Hepatocyte (in vitro differentiated cells): Measurements from ENCODE around the gene ZNF514. TPM values are rescaled to one million over a fixed set of nuclear protein-coding genes. Genes with fewer than 3 reads are reported as not detected.

Experiments used
- DNase-seq: peaks from one replicate; pipeline ENCODE4 v3.0.0-alpha.2; 2016; ENCODE audit warnings: low spot score
- H2AFZ ChIP-seq: fragments of 200-600 bp; sonication (generic); 2 replicates; pipeline ENCODE4 v1.6.0; 2016; ENCODE audit warnings: antibody characterized with exemption, mild to moderate bottlenecking
- H3K27ac ChIP-seq: fragments of 200-600 bp; sonication (generic); 2 replicates; pipeline ENCODE4 v1.5.1; 2016; ENCODE audit warnings: mild to moderate bottlenecking
- H3K27me3 ChIP-seq: fragments of 200-600 bp; sonication (generic); 2 replicates; pipeline ENCODE4 v1.6.1; 2016
- H3K36me3 ChIP-seq: fragments of 200-600 bp; sonication (generic); replicated peaks from 2 replicates; pipeline ENCODE4 v1.5.1; 2016; ENCODE audit warnings: low read depth; ENCODE audit not compliant: insufficient read depth
- H3K4me1 ChIP-seq: fragments of 200-600 bp; sonication (generic); 2 replicates; pipeline ENCODE4 v1.5.1; 2016; ENCODE audit warnings: mild to moderate bottlenecking, moderate library complexity; ENCODE audit not compliant: insufficient read depth
- H3K4me2 ChIP-seq: fragments of 200-600 bp; sonication (generic); 2 replicates; pipeline ENCODE4 v1.6.0; 2016
- H3K4me3 ChIP-seq: fragments of 200-600 bp; sonication (generic); 2 replicates; pipeline ENCODE4 v1.5.1; 2016; ENCODE audit warnings: mild to moderate bottlenecking
- H3K79me2 ChIP-seq: fragments of 200-600 bp; sonication (generic); 2 replicates; pipeline ENCODE4 v1.6.0; 2017; ENCODE audit warnings: mild to moderate bottlenecking
- H3K9me2 ChIP-seq: fragments of 200-600 bp; sonication (generic); replicated peaks from 2 replicates; pipeline ENCODE4 v1.6.0; 2017; ENCODE audit warnings: mild to moderate bottlenecking; ENCODE audit not compliant: insufficient read depth
- H3K9me3 ChIP-seq: fragments of 200-600 bp; sonication (generic); 2 replicates; pipeline ENCODE4 v1.5.1; 2016; ENCODE audit warnings: low read depth, mild to moderate bottlenecking
- H4K20me1 ChIP-seq: fragments of 200-600 bp; sonication (generic); 2 replicates; pipeline ENCODE4 v1.6.0; 2016; ENCODE audit warnings: mild to moderate bottlenecking; ENCODE audit not compliant: insufficient read depth, poor library complexity, severe bottlenecking
- EZH2 ChIP-seq: fragments of 200-600 bp; sonication (generic); IDR thresholded peaks from 2 replicates; pipeline ENCODE4 v1.6.1; 2016; ENCODE audit warnings: antibody characterized with exemption, mild to moderate bottlenecking, borderline replicate concordance
- EZH2phosphoT487 ChIP-seq: fragments of 200-600 bp; sonication (generic); IDR thresholded peaks from one replicate; pipeline ENCODE4 v1.6.1; 2018; ENCODE audit warnings: antibody characterized with exemption, mild to moderate bottlenecking, low read depth, moderate library complexity; ENCODE audit not compliant: unreplicated experiment, severe bottlenecking
- WGBS: methylation state at CpG from one replicate; pipeline ENCODE4 v1.1.6; 2016; ENCODE audit warnings: low lambda C conversion rate; ENCODE audit errors: missing lambda C conversion rate; 5-methylcytosine and 5-hydroxymethylcytosine counted together
- polyA plus RNA-seq: library from polyadenylated mRNA; unstranded; fragments of >200 nt; fragmentation: Nextera tagmentation; extraction: Ambion mirVana; gene quantifications from 2 replicates; pipeline ENCODE4 v1.2.1, GENCODE V29; 2016
- total RNA-seq: library from RNA; depleted of rRNA; stranded (reverse); fragments of >200 nt; gene quantifications from 2 replicates; pipeline ENCODE4 v1.2.3, GENCODE V29; 2014
- TF ChIP-seq, protein P1 (sequence below): fragments of 200-600 bp; sonication (generic); IDR thresholded peaks from 2 replicates; pipeline ENCODE4 v1.5.1; 2016; ENCODE audit warnings: antibody characterized with exemption, mild to moderate bottlenecking; ENCODE audit not compliant: poor library complexity

ZNF514 gene
- total and polyA plus RNA-seq, 2 experiments from 2014 or later = 4.2 to 14.6 TPM

DNA sequence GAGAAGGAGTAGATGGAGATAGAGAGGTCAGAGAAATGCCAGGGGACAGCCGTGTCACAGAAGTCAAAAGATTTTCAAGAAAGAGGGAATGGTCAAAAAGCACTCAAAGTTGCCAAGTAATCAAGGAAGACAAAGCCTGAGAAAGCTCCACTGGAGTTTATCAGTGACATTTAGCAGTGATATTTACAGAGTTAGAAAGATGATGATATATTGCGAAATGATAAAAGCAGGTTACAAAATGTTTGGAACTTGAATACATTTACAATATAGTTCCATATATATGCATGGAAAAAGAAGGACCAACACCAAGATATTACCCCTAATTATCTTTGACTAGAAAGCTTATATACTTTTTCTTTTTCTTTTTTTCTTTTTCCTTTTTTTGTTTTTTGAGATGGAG is 26.3 kb upstream of the ZNF514 start:
- Histone ChIP-seq H3K36me3 (no peaks in the 10 kb centered on the region), H4K20me1 (no peaks in the 10 kb centered on the region), H3K9me3 (no peaks in the 10 kb centered on the region), H2AFZ (no peak overlapping the region), H3K4me2 (no peak overlapping the region), H3K27ac (no peak overlapping the region), H3K9me2 (no peaks in the 10 kb centered on the region), H3K4me3 (no peak overlapping the region), H3K27me3 (no peaks in the 10 kb centered on the region), H3K4me1 (no peaks in the 10 kb centered on the region), H3K79me2 (no peaks in the 10 kb centered on the region)
- DNase-seq = no peak
- 76% methylated on average over 2 of the region's 2 CpGs for WGBS
- TF ChIP-seq, protein P1, sequence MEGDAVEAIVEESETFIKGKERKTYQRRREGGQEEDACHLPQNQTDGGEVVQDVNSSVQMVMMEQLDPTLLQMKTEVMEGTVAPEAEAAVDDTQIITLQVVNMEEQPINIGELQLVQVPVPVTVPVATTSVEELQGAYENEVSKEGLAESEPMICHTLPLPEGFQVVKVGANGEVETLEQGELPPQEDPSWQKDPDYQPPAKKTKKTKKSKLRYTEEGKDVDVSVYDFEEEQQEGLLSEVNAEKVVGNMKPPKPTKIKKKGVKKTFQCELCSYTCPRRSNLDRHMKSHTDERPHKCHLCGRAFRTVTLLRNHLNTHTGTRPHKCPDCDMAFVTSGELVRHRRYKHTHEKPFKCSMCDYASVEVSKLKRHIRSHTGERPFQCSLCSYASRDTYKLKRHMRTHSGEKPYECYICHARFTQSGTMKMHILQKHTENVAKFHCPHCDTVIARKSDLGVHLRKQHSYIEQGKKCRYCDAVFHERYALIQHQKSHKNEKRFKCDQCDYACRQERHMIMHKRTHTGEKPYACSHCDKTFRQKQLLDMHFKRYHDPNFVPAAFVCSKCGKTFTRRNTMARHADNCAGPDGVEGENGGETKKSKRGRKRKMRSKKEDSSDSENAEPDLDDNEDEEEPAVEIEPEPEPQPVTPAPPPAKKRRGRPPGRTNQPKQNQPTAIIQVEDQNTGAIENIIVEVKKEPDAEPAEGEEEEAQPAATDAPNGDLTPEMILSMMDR = no peak
- no peak for TF ChIP-seq EZH2phosphoT487
- no peak for TF ChIP-seq EZH2

DNA sequence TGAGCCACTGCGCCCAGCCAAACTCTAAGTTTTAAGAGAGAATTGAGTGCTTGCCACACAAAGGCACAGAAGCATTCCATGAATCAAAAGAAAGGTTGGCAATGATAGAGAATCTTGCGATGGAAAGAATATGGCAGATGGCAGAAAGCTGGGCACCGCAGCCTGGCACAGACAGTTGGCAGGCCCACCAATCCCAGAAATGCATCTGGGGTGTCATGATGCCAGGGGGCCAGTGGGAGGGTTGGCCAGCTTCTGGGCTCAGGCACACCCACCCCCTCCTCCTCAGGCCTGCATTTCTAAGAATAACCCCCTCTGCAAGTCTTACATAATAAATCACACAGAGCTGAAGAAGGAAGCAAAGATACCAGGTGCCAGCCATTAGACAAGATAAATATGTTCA is 25.5 kb upstream of the ZNF514 start:
- no peaks in the 10 kb centered on the region for H3K4me1 ChIP-seq
- no peaks in the 10 kb centered on the region for H3K36me3 ChIP-seq
- H3K4me3 ChIP-seq = no peak overlapping the region
- no peak overlapping the region for H2AFZ ChIP-seq
- H3K9me3 ChIP-seq = no peaks in the 10 kb centered on the region
- H3K4me2 ChIP-seq = no peak overlapping the region
- H3K79me2 ChIP-seq = no peaks in the 10 kb centered on the region
- H3K9me2 ChIP-seq = no peaks in the 10 kb centered on the region
- TF ChIP-seq EZH2 (no peak), EZH2phosphoT487 (no peak)
- TF ChIP-seq, protein P1 = no peak
- no peak for DNase-seq
- H3K27me3 ChIP-seq = no peaks in the 10 kb centered on the region
- 95% methylated on average over 3 of the region's 3 CpGs for WGBS
- H3K27ac ChIP-seq = no peak overlapping the region
- no peaks in the 10 kb centered on the region for H4K20me1 ChIP-seq

DNA sequence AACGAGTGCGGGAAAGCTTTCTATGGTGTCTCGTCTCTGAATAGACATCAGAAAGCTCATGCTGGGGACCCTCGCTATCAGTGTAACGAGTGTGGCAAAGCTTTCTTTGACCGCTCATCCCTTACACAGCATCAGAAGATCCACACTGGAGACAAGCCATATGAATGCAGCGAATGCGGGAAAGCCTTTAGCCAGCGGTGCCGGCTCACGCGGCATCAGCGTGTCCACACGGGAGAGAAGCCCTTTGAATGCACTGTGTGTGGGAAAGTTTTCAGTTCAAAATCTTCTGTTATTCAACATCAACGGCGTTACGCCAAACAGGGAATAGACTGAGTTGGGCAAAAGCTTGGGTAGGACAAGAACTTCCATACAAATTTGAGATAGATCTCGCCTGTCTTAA is 22.1 kb upstream of the ZNF514 start:
- Histone ChIP-seq H3K9me2 (no peaks in the 10 kb centered on the region), H3K4me3 (no peak overlapping the region), H3K4me1 (no peaks in the 10 kb centered on the region), H3K36me3 (no peaks in the 10 kb centered on the region), H3K79me2 (no peaks in the 10 kb centered on the region), H3K27me3 (no peaks in the 10 kb centered on the region), H3K4me2 (no peak overlapping the region), H3K27ac (no peak overlapping the region), H2AFZ (no peak overlapping the region), H3K9me3 (no peaks in the 10 kb centered on the region), H4K20me1 (no peaks in the 10 kb centered on the region)
- DNase-seq = no peak
- TF ChIP-seq EZH2phosphoT487 (no peak), EZH2 (no peak)
- TF ChIP-seq, protein P1 = no peak
- WGBS = 97% methylated on average over 18 of the region's 18 CpGs

DNA sequence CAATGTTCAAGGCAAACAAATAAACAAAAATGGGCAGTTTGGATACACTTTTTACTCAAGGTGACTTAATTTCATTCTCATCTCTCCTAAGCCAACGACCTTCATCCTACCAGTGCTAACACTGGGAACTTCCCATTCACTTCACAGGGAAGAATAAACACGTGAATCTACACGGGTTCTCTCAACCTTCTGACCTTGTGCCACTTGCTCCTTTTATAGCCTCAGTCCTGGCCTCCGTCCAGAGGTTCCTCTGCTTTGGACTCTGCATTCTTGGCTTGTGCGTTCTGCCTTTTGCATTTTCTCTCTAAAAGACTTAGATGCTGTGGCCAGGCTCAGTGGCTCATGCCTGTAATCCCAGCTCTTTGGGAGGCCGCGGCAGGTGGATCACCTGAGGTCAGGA is 19.8 kb upstream of the ZNF514 start:
- Histone ChIP-seq H3K4me2 (no peak overlapping the region), H3K79me2 (peaks cover 3% of the 10 kb centered on the region), H3K36me3 (no peaks in the 10 kb centered on the region), H3K9me2 (no peaks in the 10 kb centered on the region), H3K9me3 (no peaks in the 10 kb centered on the region), H3K27ac (no peak overlapping the region), H4K20me1 (no peaks in the 10 kb centered on the region), H3K4me3 (no peak overlapping the region), H3K4me1 (no peaks in the 10 kb centered on the region), H2AFZ (no peak overlapping the region), H3K27me3 (no peaks in the 10 kb centered on the region)
- no peak for DNase-seq
- TF ChIP-seq EZH2 (no peak), EZH2phosphoT487 (no peak)
- TF ChIP-seq, protein P1 = no peak
- 96% methylated on average over 7 of the region's 7 CpGs for WGBS
